ENCODE results near the gene HADH.

The HADH gene

DNA sequence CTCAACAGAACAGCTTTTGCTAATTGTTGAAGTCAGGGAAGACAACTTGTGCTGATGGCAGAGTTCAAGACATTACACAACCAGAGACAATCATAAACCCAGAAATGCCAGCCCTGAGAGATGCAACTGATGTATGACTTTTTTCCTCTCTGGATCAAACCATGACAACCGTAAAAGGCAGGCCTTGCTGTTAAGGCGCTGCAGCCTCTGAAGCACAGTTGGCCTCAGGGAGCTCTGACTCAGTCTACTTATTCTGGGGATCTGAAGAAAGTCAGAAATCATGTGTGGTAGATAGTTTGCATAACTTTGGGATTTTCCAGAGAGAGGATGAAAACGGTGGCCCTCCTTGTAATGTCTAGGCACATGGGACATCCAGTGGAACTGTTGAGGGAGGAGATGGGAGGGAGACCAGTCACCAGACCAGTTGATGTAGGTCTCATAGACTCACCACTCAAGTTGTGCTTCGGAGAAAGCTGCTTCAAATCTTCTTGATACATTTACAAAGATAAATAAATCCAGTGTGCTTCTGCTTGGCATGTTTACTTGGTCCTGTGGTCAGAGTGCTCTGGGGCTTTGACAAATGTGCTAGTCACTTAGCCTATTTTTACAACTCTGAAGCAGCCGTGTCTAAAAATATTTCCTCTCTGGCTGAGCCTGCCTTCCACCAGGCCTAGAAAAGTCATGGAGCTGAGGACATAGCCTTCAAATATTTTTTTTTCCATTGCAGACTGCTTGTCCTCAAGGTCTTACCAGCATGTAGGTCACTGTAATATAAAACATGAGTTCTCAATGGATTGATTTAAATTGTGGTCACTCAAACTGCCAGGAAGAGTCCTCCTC lies 7.5 kb downstream of the HADH start:
- H3K79me2 ChIP-seq (ENCODE audit: control insufficient read depth, insufficient read depth, low read length, poor library complexity) = no peaks in the 10 kb centered on the region
- no peak overlapping the region for H2BK120ac ChIP-seq (ENCODE audit: insufficient read depth, low read length, poor library complexity)
- H4K8ac ChIP-seq (ENCODE audit: low read depth, low read length) = no peak overlapping the region
- H4K91ac ChIP-seq (ENCODE audit: low read depth, low read length) = no peak overlapping the region
- H4K12ac ChIP-seq (ENCODE audit: low read depth, low read length) = no peak overlapping the region
- H3K9me3 ChIP-seq (ENCODE audit: insufficient read depth, low read depth, low read length) = no peaks in the 10 kb centered on the region
- no peaks in the 10 kb centered on the region for H3K79me1 ChIP-seq (ENCODE audit: low read length)
- H3K9ac ChIP-seq (ENCODE audit: low read length) = no peak overlapping the region
- DNase-seq = no peak
- H3K4me1 ChIP-seq (ENCODE audit: control insufficient read depth in 1 of 2, insufficient read depth in 2 of 2, low read length in 2 of 2) = peaks cover 10 to 12% of the 10 kb centered on the region in 2 experiments
- H3K36me3 ChIP-seq (ENCODE audit: control insufficient read depth in 1 of 2, insufficient read depth in 2 of 2, low read length in 2 of 2) = no peaks in the 10 kb centered on the region
- H2BK12ac ChIP-seq (ENCODE audit: low read length) = no peak overlapping the region
- H3K14ac ChIP-seq (ENCODE audit: low read length) = no peak overlapping the region
- no peak overlapping the region for H3K18ac ChIP-seq (ENCODE audit: low read length)
- no peak overlapping the region for H2AK5ac ChIP-seq (ENCODE audit: low read length)
- no peak overlapping the region for H3K4me2 ChIP-seq (ENCODE audit: low read length)
- no peak overlapping the region for H2AFZ ChIP-seq (ENCODE audit: insufficient read depth, low read length, poor library complexity)
- H3K4ac ChIP-seq (ENCODE audit: low read depth, low read length) = no peak overlapping the region
- no peak overlapping the region for H3K4me3 ChIP-seq (ENCODE audit: low read depth, low read length)
- no peak overlapping the region for H3K23ac ChIP-seq (ENCODE audit: low read length)
- no peak overlapping the region for H2BK5ac ChIP-seq (ENCODE audit: low read depth, low read length, poor library complexity)
- no peaks in the 10 kb centered on the region for H3K27me3 ChIP-seq (ENCODE audit: insufficient read depth, low read length)
- H3K27ac ChIP-seq (ENCODE audit: low read depth, low read length) = peak overlapping the region; percentile 33
- WGBS (ENCODE audit: extremely low coverage, insufficient coverage, insufficient read length) = no CpG with 5 or more reads among the region's 5 CpGs

DNA sequence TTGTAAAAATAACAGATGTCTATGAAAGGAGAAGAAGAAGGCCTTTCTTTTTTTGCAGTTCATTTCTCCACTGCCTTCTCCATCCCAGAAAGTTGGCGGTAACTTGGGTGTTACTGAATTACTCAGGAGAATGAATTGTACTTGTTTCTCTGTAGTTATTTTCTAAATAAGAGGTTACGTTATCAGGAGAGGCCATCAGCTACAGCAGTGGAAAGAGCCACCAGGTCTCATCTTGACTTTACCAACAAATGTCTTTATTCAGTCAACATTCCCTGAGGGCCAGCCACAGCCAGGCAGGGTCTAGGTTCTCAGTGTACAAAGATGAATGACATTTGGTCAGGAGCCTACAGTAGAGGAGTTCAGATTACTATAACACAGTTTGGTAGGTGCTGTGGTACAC lies 8.1 kb downstream of the HADH start:
- Histone ChIP-seq H3K9me3 (ENCODE audit: insufficient read depth, low read depth, low read length) (no peaks in the 10 kb centered on the region), H3K23ac (ENCODE audit: low read length) (no peak overlapping the region), H3K27ac (ENCODE audit: low read depth, low read length) (peak overlapping the region; percentile 33), H2BK120ac (ENCODE audit: insufficient read depth, low read length, poor library complexity) (no peak overlapping the region), H3K36me3 (ENCODE audit: control insufficient read depth in 1 of 2, insufficient read depth in 2 of 2, low read length in 2 of 2) (no peaks in the 10 kb centered on the region), H2BK5ac (ENCODE audit: low read depth, low read length, poor library complexity) (no peak overlapping the region), H3K79me2 (ENCODE audit: control insufficient read depth, insufficient read depth, low read length, poor library complexity) (no peaks in the 10 kb centered on the region), H3K18ac (ENCODE audit: low read length) (no peak overlapping the region), H2BK12ac (ENCODE audit: low read length) (no peak overlapping the region), H3K4me1 (ENCODE audit: control insufficient read depth in 1 of 2, insufficient read depth in 2 of 2, low read length in 2 of 2) (peaks cover 10 to 12% of the 10 kb centered on the region in 2 experiments), H3K79me1 (ENCODE audit: low read length) (no peaks in the 10 kb centered on the region), H4K12ac (ENCODE audit: low read depth, low read length) (no peak overlapping the region), H3K14ac (ENCODE audit: low read length) (no peak overlapping the region), H3K4me2 (ENCODE audit: low read length) (no peak overlapping the region), H3K27me3 (ENCODE audit: insufficient read depth, low read length) (no peaks in the 10 kb centered on the region), H4K8ac (ENCODE audit: low read depth, low read length) (no peak overlapping the region), H3K4me3 (ENCODE audit: low read depth, low read length) (no peak overlapping the region), H2AFZ (ENCODE audit: insufficient read depth, low read length, poor library complexity) (no peak overlapping the region), H3K4ac (ENCODE audit: low read depth, low read length) (no peak overlapping the region), H2AK5ac (ENCODE audit: low read length) (no peak overlapping the region), H4K91ac (ENCODE audit: low read depth, low read length) (no peak overlapping the region), H3K9ac (ENCODE audit: low read length) (no peak overlapping the region)
- WGBS (ENCODE audit: extremely low coverage, insufficient coverage, insufficient read length) = no CpG with 5 or more reads among the region's 2 CpGs
- DNase-seq = no peak

DNA sequence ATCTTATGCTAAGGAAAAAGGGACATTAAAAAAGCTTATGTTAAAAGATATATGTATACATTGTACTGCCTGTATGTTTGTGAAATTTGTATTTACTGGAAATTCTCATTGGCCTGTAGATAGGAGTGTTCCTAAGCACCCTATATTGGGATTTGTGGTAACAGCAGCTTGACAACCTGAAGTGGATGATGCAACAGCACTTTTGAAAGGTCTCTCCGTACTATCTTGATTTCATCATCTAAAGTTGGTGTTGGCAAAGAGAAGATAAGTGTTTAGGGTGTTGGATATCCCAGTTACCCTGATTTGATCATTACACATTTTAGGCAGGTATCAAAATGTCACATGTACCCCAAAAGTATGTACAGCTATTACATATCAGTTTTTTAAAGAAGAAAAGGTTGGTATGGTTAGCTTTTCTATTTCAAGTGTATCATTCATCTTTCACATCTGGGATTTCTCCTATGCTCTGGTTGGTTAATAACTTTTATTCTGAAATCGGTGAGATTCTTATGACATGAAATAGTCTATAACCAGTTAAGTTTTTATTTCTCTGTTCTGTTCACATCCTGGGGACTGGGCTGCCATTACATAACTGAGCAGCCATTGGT lies 10.3 kb downstream of the HADH start:
- no peak overlapping the region for H3K27ac ChIP-seq (ENCODE audit: low read depth, low read length)
- H2AFZ ChIP-seq (ENCODE audit: insufficient read depth, low read length, poor library complexity) = no peak overlapping the region
- H4K91ac ChIP-seq (ENCODE audit: low read depth, low read length) = no peak overlapping the region
- H4K8ac ChIP-seq (ENCODE audit: low read depth, low read length) = no peak overlapping the region
- H2BK5ac ChIP-seq (ENCODE audit: low read depth, low read length, poor library complexity) = no peak overlapping the region
- H3K4me2 ChIP-seq (ENCODE audit: low read length) = no peak overlapping the region
- H2BK120ac ChIP-seq (ENCODE audit: insufficient read depth, low read length, poor library complexity) = no peak overlapping the region
- no peaks in the 10 kb centered on the region for H3K27me3 ChIP-seq (ENCODE audit: insufficient read depth, low read length)
- no peak overlapping the region for H4K12ac ChIP-seq (ENCODE audit: low read depth, low read length)
- WGBS (ENCODE audit: extremely low coverage, insufficient coverage, insufficient read length) = no CpG with 5 or more reads among the region's 2 CpGs
- no peaks in the 10 kb centered on the region for H3K79me1 ChIP-seq (ENCODE audit: low read length)
- no peak overlapping the region for H2AK5ac ChIP-seq (ENCODE audit: low read length)
- no peaks in the 10 kb centered on the region for H3K9me3 ChIP-seq (ENCODE audit: insufficient read depth, low read depth, low read length)
- no peak overlapping the region for H3K14ac ChIP-seq (ENCODE audit: low read length)
- H3K4ac ChIP-seq (ENCODE audit: low read depth, low read length) = no peak overlapping the region
- H3K23ac ChIP-seq (ENCODE audit: low read length) = no peak overlapping the region
- no peak overlapping the region for H3K9ac ChIP-seq (ENCODE audit: low read length)
- H3K36me3 ChIP-seq (ENCODE audit: control insufficient read depth in 1 of 2, insufficient read depth in 2 of 2, low read length in 2 of 2) = no peaks in the 10 kb centered on the region
- no peaks in the 10 kb centered on the region for H3K79me2 ChIP-seq (ENCODE audit: control insufficient read depth, insufficient read depth, low read length, poor library complexity)
- no peak overlapping the region for H3K4me3 ChIP-seq (ENCODE audit: low read depth, low read length)
- H3K18ac ChIP-seq (ENCODE audit: low read length) = no peak overlapping the region
- DNase-seq = peak in 1 of 2 donors; percentile 50
- H3K4me1 ChIP-seq (ENCODE audit: control insufficient read depth in 1 of 2, insufficient read depth in 2 of 2, low read length in 2 of 2) = peaks cover 13 to 16% of the 10 kb centered on the region in 2 experiments
- H2BK12ac ChIP-seq (ENCODE audit: low read length) = no peak overlapping the region

DNA sequence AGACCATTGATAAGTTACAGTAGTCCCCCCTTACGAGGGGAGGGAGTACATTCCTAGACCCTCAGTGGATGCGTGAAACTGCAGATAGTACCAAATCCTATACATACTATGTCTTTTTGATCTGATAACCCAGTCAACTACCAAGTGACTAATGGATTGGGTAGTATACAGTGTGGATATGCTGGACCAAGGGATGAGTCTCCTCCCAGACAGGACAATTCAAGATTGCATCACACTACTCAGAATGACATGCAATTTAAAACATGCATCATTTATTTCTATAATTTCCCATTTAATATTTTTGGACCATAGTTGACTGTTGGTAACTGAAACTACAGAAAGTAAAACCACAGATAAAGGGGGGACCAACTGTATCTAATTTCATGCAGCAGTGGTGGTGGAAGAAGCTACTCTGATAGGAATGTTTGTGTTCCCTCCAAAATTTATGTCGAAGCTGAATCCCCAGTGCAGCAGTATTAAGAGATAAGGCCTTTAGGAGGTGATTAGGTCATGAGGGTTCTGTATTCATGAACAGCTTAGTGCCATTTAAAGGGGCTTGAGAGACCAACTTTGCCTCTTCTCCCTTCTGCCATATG lies 11.9 kb downstream of the HADH start:
- no peak overlapping the region for H2BK5ac ChIP-seq (ENCODE audit: low read depth, low read length, poor library complexity)
- peaks cover 13 to 16% of the 10 kb centered on the region in 2 experiments for H3K4me1 ChIP-seq (ENCODE audit: control insufficient read depth in 1 of 2, insufficient read depth in 2 of 2, low read length in 2 of 2)
- no peaks in the 10 kb centered on the region for H3K79me2 ChIP-seq (ENCODE audit: control insufficient read depth, insufficient read depth, low read length, poor library complexity)
- peak in 1 of 2 donors; percentile 12 for DNase-seq
- no peaks in the 10 kb centered on the region for H3K27me3 ChIP-seq (ENCODE audit: insufficient read depth, low read length)
- no peak overlapping the region for H2BK120ac ChIP-seq (ENCODE audit: insufficient read depth, low read length, poor library complexity)
- H3K4me2 ChIP-seq (ENCODE audit: low read length) = no peak overlapping the region
- H3K4ac ChIP-seq (ENCODE audit: low read depth, low read length) = no peak overlapping the region
- H3K23ac ChIP-seq (ENCODE audit: low read length) = no peak overlapping the region
- no peak overlapping the region for H3K14ac ChIP-seq (ENCODE audit: low read length)
- no peak overlapping the region for H3K4me3 ChIP-seq (ENCODE audit: low read depth, low read length)
- no peaks in the 10 kb centered on the region for H3K9me3 ChIP-seq (ENCODE audit: insufficient read depth, low read depth, low read length)
- no peak overlapping the region for H4K12ac ChIP-seq (ENCODE audit: low read depth, low read length)
- no peak overlapping the region for H2AK5ac ChIP-seq (ENCODE audit: low read length)
- H3K79me1 ChIP-seq (ENCODE audit: low read length) = no peaks in the 10 kb centered on the region
- H2BK12ac ChIP-seq (ENCODE audit: low read length) = no peak overlapping the region
- no peak overlapping the region for H2AFZ ChIP-seq (ENCODE audit: insufficient read depth, low read length, poor library complexity)
- H3K36me3 ChIP-seq (ENCODE audit: control insufficient read depth in 1 of 2, insufficient read depth in 2 of 2, low read length in 2 of 2) = no peaks in the 10 kb centered on the region
- H4K91ac ChIP-seq (ENCODE audit: low read depth, low read length) = no peak overlapping the region
- no peak overlapping the region for H4K8ac ChIP-seq (ENCODE audit: low read depth, low read length)
- no CpG with 5 or more reads among the region's 3 CpGs for WGBS (ENCODE audit: extremely low coverage, insufficient coverage, insufficient read length)
- no peak overlapping the region for H3K18ac ChIP-seq (ENCODE audit: low read length)
- H3K27ac ChIP-seq (ENCODE audit: low read depth, low read length) = no peak overlapping the region
- no peak overlapping the region for H3K9ac ChIP-seq (ENCODE audit: low read length)

Data from trophoblast cell (in vitro differentiated cells and primary cell).